A549 (cell line): Measurements from ENCODE around the gene CDC37L1. TPM values are rescaled to one million over a fixed set of nuclear protein-coding genes. Genes with fewer than 3 reads are reported as not detected.

Experiments
- BHLHE40 ChIP-seq: IDR thresholded peaks from 2 replicates; pipeline ENCODE4 v1.6.1; 2012; ENCODE audit warnings: low read depth, low read length, inconsistent platforms
- CEBPB ChIP-seq, 2 experiments: fragments of >200 bp in 1 of 2; sonication (Bioruptor Twin) in 1 of 2; formaldehyde crosslinking in 1 of 2; IDR thresholded peaks; 2 replicates each; pipeline ENCODE4 v1.6.1; 2012 to 2016
- E2F6 ChIP-seq: IDR thresholded peaks from 2 replicates; pipeline ENCODE4 v1.6.1; 2012; ENCODE audit warnings: low read depth, borderline replicate concordance
- EHF ChIP-seq: fragments of 250-450 bp; sonication (Bioruptor Pico); IDR thresholded peaks from 2 replicates; pipeline ENCODE4 v1.5.0; 2020; ENCODE audit warnings: mild to moderate bottlenecking
- EHMT2 ChIP-seq: fragments of 200-600 bp; sonication (generic); IDR thresholded peaks from 2 replicates; pipeline ENCODE4 v1.6.1; 2016; ENCODE audit warnings: antibody characterized with exemption, low read depth, mild to moderate bottlenecking, moderate library complexity
- ESRRA ChIP-seq: fragments of 150-350 bp; IDR thresholded peaks from 2 replicates; pipeline ENCODE4 v1.6.1; 2014; ENCODE audit warnings: mild to moderate bottlenecking, low read length, borderline replicate concordance
- FOSL2 ChIP-seq, 2 experiments: fragments of 450-650 bp in 1 of 2; fragments of >200 bp in 1 of 2; sonication (Bioruptor Twin) in 1 of 2; formaldehyde crosslinking; IDR thresholded peaks; 2 replicates each; pipeline versions ENCODE4 v1.5.0 to v1.6.1; 2016 to 2020; ENCODE audit warnings: mild to moderate bottlenecking in 1 of 2, moderate library complexity in 1 of 2
- FOXS1 ChIP-seq: fragments of 250-450 bp; sonication (Bioruptor Pico); IDR thresholded peaks from 2 replicates; pipeline ENCODE4 v1.5.0; 2020; ENCODE audit warnings: mild to moderate bottlenecking, moderate library complexity
- HES2 ChIP-seq: fragments of >200 bp; sonication (Bioruptor Twin); formaldehyde crosslinking; IDR thresholded peaks from 2 replicates; pipeline ENCODE4 v1.6.1; 2016
- JUN ChIP-seq, 2 experiments: fragments of >200 bp; sonication (Bioruptor Twin); formaldehyde crosslinking; IDR thresholded peaks; 2 replicates in 1 of 2; 3 replicates in 1 of 2; pipeline ENCODE4 v1.6.1; 2016 to 2017
- JUNB ChIP-seq: fragments of >200 bp; sonication (Bioruptor Twin); formaldehyde crosslinking; IDR thresholded peaks from 2 replicates; pipeline ENCODE4 v1.6.1; 2016
- MAFK ChIP-seq: fragments of 450-650 bp; IDR thresholded peaks from 2 replicates; pipeline ENCODE4 v1.6.1; 2014; ENCODE audit not compliant: partially characterized antibody
- MYC ChIP-seq: IDR thresholded peaks from 2 replicates; pipeline ENCODE4 v1.6.1; 2012; ENCODE audit warnings: mild to moderate bottlenecking, inconsistent platforms, low read length, improper control_type of control experiment, borderline replicate concordance
- PHF8 ChIP-seq: fragments of 200-600 bp; sonication (generic); IDR thresholded peaks from 2 replicates; pipeline ENCODE4 v1.6.1; 2016; ENCODE audit warnings: low read depth, mild to moderate bottlenecking, antibody characterized with exemption, moderate library complexity, borderline replicate concordance
- POLR2A ChIP-seq: IDR thresholded peaks from 2 replicates; pipeline ENCODE4 v1.6.1; 2012; ENCODE audit warnings: mild to moderate bottlenecking, low read length
- RCOR1 ChIP-seq: fragments of 150-350 bp; IDR thresholded peaks from 2 replicates; pipeline ENCODE4 v1.6.1; 2014; ENCODE audit warnings: antibody characterized with exemption, low read length, low read depth
- RFX5 ChIP-seq: fragments of 450-650 bp; IDR thresholded peaks from 2 replicates; pipeline ENCODE4 v1.7.1; 2014; ENCODE audit warnings: antibody characterized with exemption, mild to moderate bottlenecking, moderate library complexity
- TFCP2L1 ChIP-seq: fragments of 250-450 bp; sonication (Bioruptor Pico); IDR thresholded peaks from 2 replicates; pipeline ENCODE4 v1.5.0; 2021; ENCODE audit warnings: mild to moderate bottlenecking
- ZFP36 ChIP-seq: fragments of 450-650 bp; IDR thresholded peaks from 2 replicates; pipeline ENCODE4 v1.6.1; 2014; ENCODE audit warnings: borderline replicate concordance; ENCODE audit not compliant: partially characterized antibody
- ZNF302 ChIP-seq: fragments of 250-450 bp; sonication (Bioruptor Pico); IDR thresholded peaks from 2 replicates; pipeline ENCODE4 v1.9.0; 2021; ENCODE audit warnings: inconsistent platforms, mild to moderate bottlenecking, moderate library complexity
- ZSCAN20 ChIP-seq: fragments of 250-450 bp; sonication (Bioruptor Pico); IDR thresholded peaks from 2 replicates; pipeline ENCODE4 v1.8.0; 2022; ENCODE audit warnings: mild to moderate bottlenecking, moderate library complexity
- polyA plus RNA-seq, 4 experiments: library from polyadenylated mRNA; depleted of rRNA in 3 of 4; stranded (reverse); fragments of >200 nt; fragmentation: RNase III in 1 of 4; extraction: RNeasy Plus Mini Kit Qiagen cat#74134 plus additional on column Dnase treatment in 1 of 4; gene quantifications; 2 replicates in 3 of 4; 3 replicates in 1 of 4; pipeline ENCODE4 v1.2.3, GENCODE V29; 2011 to 2017
- TF ChIP-seq, protein P1 (sequence below): fragments of 150-350 bp; IDR thresholded peaks from 2 replicates; pipeline ENCODE4 v1.6.1; 2014; ENCODE audit warnings: low read depth, mild to moderate bottlenecking, low read length
- TF ChIP-seq, protein P2 (sequence below): fragments of 200-600 bp; sonication (generic); IDR thresholded peaks from 2 replicates; pipeline ENCODE4 v1.6.1; 2016; ENCODE audit warnings: antibody characterized with exemption, mild to moderate bottlenecking, moderate library complexity
- TF ChIP-seq, protein P3 (sequence below): IDR thresholded peaks from 2 replicates; pipeline ENCODE4 v1.6.1; 2012

The CDC37L1 gene
- polyA plus RNA-seq, 2 of the 4 experiments (the other 2 are of a cell fraction) = 9.5 to 16.2 TPM

- TF ChIP-seq, protein P1, sequence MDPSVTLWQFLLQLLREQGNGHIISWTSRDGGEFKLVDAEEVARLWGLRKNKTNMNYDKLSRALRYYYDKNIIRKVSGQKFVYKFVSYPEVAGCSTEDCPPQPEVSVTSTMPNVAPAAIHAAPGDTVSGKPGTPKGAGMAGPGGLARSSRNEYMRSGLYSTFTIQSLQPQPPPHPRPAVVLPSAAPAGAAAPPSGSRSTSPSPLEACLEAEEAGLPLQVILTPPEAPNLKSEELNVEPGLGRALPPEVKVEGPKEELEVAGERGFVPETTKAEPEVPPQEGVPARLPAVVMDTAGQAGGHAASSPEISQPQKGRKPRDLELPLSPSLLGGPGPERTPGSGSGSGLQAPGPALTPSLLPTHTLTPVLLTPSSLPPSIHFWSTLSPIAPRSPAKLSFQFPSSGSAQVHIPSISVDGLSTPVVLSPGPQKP = 0 out of 2 replicates have a peak, but pooled peaks have one; percentile 75
- TF ChIP-seq JUNB (no peak), ZNF302 (no peak), FOSL2 (IDR thresholded peaks at IDR 0.05) (no peak), FOSL2 (CRISPR knock-in tag; IDR thresholded peaks at IDR 0.05) (peak; percentile 47; the same call in 1 of the 2 replicates), TFCP2L1 (CRISPR knock-in tag) (peak; percentile 75; the same call in 1 of the 2 replicates), HES2 (no peak), FOXS1 (CRISPR knock-in tag) (no peak), EHMT2 (no peak), BHLHE40 (no peak), RCOR1 (no peak), MYC (no peak; the same call in 1 of the 2 replicates), ZSCAN20 (CRISPR knock-in tag) (no peak), EHF (CRISPR knock-in tag) (no peak), CEBPB (IDR thresholded peaks at IDR 0.05) (no peak; a peak in 1 of 4 replicates), ESRRA (no peak), JUN (IDR thresholded peaks at IDR 0.05) (peak; percentile 90 to 92), MAFK (no peak), E2F6 (peak; percentile 72), PHF8 (no peak), ZFP36 (no peak), RFX5 (peak; percentile 20; the same call in 1 of the 2 replicates), POLR2A (peak; percentile 94)
- TF ChIP-seq, protein P2, sequence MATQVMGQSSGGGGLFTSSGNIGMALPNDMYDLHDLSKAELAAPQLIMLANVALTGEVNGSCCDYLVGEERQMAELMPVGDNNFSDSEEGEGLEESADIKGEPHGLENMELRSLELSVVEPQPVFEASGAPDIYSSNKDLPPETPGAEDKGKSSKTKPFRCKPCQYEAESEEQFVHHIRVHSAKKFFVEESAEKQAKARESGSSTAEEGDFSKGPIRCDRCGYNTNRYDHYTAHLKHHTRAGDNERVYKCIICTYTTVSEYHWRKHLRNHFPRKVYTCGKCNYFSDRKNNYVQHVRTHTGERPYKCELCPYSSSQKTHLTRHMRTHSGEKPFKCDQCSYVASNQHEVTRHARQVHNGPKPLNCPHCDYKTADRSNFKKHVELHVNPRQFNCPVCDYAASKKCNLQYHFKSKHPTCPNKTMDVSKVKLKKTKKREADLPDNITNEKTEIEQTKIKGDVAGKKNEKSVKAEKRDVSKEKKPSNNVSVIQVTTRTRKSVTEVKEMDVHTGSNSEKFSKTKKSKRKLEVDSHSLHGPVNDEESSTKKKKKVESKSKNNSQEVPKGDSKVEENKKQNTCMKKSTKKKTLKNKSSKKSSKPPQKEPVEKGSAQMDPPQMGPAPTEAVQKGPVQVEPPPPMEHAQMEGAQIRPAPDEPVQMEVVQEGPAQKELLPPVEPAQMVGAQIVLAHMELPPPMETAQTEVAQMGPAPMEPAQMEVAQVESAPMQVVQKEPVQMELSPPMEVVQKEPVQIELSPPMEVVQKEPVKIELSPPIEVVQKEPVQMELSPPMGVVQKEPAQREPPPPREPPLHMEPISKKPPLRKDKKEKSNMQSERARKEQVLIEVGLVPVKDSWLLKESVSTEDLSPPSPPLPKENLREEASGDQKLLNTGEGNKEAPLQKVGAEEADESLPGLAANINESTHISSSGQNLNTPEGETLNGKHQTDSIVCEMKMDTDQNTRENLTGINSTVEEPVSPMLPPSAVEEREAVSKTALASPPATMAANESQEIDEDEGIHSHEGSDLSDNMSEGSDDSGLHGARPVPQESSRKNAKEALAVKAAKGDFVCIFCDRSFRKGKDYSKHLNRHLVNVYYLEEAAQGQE = no peak
- TF ChIP-seq, protein P3, sequence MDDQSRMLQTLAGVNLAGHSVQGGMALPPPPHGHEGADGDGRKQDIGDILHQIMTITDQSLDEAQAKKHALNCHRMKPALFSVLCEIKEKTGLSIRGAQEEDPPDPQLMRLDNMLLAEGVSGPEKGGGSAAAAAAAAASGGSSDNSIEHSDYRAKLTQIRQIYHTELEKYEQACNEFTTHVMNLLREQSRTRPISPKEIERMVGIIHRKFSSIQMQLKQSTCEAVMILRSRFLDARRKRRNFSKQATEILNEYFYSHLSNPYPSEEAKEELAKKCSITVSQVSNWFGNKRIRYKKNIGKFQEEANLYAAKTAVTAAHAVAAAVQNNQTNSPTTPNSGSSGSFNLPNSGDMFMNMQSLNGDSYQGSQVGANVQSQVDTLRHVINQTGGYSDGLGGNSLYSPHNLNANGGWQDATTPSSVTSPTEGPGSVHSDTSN = no peak
- TF ChIP-seq, all 56 proteins: peak for 13
Measured at GRCh38 chr9:4679268-4680172, at the start of gene CDC37L1 (continued).
